ENCODE results near the gene HJV.

The HJV gene

DNA sequence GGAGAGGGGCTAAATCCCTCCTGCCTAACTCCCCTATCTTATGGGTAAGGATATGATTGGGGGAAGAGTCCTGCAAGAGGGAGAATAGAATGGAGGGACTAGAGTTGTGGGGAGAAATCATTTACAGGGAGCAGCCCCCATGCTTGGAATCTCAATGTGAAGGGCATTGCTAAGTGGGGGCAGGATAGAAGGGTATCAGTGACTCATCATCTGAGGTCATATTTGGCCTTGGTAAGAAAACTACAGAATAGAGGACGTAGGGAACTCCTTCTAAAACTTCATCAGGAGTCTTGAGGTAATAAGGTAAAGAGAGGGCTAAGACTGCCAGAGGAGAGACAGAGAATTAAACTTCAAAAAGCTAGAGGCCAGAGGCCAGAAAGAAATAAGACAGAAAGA lies 487 bp downstream of the HJV start:
- DNase-seq (ENCODE audit: low read depth, low spot score), result no peak

DNA sequence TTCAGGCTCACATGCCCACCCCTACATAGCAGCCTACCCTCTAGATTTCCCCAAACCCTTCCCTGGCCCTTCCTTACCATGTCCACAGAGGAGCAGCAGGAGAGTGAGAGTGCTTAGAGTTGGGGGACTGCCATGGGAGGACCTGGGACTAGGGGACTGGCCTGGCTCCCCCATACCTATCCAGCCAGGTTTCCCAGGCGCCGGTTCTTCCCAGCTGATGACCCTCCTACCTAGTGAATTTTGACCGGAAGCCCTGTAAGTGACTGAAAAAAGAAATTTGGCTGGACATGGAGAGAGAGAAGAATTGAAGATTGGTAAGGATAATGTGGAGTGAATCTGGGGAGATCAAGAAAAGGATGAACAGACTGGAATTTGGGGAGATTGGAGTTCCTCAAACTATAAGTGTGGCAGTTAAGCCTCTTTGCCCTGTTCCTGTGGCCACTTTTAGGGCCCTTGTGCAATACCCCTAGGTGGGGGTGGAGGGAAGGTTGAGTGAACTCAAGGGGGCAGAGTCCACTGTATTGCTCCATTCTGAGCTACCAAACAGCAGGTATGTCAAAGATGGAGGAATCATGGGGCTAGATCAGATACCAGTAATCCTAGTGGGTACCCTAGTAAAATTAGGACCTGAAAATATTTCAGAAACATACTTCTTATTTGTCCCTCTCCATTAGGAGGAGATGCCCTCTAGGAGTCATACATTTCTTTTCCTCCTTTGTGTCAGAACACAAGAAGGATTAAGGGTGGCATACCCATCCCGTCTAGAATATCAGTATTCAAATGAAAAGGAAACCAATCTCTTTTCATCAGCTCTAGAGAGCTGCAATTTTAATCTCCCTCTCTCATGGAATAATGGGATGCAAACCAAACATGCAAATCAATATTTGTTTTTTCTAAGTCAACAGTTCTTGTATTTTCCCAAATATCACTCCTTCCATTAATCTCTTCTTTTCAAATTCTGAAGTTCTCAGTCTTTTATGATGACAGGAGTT lies 1.2 kb downstream of the HJV start:
- DNase-seq (ENCODE audit: low read depth, low spot score), result no peak

DNA sequence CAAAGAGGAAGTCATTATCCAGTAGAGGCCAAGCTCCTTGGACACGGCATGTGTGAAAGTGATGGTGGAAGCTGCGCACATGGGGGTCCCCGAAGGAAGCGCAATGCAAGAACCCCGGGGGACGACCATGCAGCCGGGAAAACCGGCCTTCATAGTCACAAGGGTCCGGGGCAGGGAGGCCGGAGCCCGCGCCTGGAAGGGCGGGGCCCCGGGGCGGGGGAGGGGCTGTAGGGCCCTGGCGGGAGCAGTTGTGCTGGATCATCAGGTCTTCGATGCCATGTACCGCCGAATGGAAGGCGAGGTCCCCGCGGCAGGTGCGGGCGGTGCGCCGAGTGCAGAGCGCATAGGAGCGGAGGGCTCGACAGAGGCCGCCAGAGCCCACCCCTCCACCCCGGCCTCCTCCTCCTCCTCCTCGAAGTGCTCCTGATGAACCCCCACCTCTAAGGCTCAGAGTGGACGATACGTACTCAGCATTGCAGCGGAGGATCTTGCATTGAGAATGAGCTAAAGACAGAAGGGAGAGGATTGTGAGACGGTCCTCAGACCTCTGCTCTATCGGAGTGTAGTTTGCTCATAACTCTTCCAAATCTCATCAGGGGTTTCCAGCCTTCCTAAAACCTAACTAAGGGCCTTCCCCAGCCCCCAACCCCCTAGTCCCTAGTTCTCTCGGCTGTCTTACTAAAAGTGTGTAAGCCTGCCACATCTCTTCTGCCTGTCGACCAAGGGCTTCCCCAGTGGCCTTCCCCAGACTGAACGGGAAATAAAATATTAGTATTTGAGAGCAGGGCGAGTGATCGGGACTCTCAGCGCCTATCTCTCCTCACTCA lies 2.1 kb downstream of the HJV start:
- DNase-seq (ENCODE audit: low read depth, low spot score), result peak; percentile 51

DNA sequence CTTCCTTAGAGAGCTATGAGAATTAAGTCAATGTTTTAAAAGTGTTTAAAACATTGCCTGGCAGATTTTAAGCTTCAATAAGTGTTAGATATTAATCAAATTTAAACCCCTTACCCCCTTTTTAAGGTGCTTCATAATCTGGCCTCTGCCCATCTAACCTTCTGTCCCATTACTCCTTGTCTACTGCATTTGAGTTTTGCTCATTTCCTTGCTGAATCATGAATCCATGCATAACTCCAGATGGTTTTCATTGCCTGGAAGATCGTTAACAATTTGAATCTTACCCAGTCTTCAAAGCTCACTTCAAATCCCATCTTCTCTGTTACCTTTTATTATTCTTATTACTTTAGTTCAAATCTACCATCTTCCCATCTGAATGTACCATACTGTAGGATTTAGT lies 4.6 kb downstream of the HJV start:
- no peak for DNase-seq (ENCODE audit: low read depth, low spot score)

DNA sequence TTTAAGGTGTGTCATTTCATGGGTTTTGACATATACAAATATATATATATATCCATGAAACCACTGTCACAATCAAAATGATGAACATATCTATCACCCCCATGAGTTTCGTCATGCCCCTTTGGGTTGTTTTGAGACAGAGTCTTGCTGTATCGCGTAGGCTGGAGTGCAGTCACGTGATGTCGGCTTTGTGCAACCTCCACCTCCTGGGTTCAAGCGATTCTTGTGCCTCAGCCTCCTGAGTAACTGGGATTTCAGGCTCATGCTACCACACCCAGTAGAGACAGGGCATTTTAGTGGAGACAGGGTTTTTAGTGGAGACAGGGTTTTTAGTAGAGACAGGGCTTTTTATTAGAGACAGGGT lies 8.0 kb downstream of the HJV start:
- no peak for DNase-seq (ENCODE audit: low read depth, low spot score)

DNA sequence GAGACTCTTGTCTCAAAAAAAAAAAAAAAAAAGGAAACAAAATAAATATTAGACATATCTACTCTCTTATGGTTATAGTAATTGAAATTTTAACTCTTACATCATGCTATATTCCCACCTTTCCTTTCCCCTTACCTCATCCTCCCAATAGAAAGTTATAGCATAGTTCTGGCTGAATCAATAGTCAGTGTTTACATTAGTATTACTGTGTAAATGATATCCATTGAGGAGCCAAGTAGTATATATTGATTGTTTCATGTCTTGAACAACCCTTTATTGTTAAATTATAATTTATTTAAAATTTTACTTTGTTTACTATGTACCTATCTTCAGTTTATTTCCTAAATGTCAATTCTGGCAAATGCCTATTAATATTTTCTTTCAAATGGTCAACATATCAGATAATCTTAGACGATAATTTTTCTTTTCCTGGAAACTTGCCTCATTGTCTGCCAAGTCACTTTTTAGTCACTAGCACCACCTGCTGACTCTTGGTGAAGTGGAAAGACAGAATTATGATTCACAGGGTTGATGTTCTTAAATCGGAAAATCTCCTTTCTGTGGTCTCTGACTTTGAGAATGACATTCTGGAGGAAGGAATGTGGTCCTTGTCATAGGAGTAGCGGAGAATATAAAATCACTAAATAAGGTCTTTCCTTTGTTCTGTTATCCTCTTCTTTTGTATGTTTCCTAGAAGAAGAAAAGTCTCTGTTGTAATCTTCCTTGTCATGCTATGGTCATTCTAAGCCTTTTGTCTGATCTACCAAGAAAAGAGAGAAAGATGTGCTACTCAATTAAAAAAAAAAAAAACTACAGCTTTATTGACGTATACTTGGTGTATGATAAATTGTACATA lies 8.6 kb downstream of the HJV start:
- no peak for DNase-seq (ENCODE audit: low read depth, low spot score)

DNA sequence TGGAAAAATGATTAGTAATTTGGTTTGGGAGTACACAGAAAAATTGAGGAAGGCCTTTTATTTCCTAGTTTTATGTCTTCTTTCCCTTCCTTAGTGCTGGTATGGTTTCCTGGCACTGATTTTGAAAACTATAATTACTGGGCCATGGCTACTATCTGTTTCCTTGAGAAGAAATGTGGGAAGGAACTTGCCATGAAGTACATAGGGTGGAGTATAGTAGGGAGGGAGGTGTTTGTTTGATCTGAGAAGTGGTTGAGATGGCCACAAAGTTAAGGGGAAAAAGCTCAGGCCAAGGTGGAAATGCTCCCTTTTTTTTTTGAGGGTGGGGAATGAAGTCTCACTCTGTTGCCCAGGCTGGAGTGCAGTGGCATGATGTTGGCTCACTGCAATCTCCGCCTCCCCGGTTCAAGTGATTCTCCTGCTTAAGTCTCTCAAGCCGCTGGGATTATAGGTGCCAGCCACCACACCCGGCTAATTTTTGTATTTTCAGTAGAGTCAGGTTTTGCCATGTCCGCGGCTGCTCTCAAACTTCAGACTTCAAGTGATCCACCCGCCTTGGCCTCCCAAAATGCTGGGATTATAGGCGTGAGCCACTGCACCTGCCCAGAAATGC lies 11.3 kb downstream of the HJV start:
- no peak for DNase-seq (ENCODE audit: low read depth, low spot score)

DNA sequence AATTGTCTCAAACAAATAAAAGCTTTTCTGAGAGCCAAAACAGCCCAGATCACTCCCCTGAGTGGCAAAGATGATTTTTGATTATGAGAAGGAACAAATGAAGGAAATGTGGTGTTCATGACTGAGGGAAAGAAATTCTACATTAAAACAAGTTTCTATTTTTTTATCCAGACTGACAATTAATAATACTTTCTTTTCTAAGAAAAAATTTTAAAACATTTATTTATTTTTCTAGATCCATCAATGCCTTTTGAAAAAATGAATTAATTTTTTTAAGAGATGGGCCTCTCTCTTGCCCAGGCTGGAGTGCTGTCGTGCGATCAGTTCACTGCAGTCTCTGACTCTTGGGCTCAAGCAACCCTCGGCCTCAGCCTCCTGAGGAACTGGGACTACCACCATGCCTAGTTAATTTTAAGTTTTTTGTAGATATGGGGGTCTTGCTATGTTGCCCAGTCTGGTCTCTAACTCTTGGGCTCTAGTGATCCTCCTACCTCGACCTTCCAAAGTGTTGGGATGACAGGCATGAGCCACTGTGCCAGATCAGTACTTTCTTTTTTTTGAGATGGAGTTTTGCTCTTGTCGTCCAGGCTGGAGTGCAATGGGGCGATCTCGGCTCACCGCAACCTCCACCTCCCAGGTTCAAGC lies 13.9 kb downstream of the HJV start:
- DNase-seq (ENCODE audit: low read depth, low spot score), result no peak

DNA sequence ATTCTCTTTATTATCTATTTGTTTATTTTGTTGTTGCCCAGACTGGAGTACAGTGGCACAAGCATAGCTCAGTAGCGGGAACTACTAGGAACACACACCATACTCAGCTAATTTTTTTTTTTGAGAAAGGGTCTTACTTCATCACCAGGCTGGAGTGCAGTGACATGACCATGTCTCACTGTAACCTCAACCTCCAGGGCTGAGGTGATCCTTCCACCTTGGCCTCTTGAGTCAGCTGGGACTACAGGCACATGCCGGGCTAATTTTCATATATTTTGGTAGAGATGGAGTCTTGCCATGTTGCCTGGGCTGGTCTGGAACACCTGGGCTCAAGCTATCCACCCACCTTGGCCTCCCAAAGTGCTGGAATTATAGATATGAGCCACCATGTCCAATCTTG lies 19.8 kb downstream of the HJV start:
- DNase-seq (ENCODE audit: low read depth, low spot score), result no peak

DNA sequence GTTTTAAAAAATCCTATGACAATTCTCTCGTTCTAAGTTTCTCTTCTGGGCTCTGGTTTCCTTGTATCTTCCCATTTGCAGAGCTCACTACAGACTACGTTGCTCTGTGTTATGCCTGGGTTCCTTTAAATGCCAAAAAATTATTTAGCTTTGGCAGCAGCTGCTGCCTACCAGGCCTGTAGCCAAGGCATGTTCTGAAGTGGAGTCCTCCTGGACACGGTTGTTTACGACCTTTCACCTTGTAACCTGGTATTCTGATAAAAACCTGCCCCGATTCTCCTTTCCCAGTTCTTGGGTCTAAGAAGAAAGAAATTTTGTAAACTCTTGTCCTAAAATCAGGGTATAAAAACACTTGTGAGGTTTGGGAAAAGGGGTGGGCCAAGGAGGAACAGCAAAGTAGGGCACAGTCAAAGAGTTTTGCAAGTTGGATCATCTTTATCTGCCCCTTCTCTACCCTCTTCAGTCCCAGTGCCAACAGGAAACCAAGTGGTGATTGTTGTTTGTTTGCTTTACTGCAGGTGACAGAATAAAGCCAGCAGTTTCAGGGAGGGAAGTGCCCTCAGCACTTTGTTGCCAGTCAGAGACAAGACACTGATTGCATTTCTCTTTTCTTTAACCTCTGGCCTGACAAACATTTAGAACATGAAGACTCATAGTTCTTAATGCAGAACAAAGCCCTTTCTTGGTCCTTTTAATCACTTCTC lies 22.1 kb downstream of the HJV start:
- no peak for DNase-seq (ENCODE audit: low read depth, low spot score)

DNA sequence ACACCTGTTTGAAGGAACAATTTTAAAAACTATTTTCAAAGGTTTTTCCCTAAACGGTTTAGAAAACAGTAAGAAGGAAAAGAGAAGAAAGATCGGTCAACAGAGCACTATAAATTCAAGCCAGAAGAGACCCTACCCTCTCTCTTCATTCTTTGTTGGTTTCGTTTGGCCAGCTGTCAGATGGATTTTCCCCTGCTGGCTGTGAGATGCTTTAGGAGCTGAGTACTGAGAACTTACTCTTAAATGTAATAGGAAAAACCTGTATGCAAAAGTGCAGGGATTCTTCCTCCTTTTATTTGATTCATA lies 23.9 kb downstream of the HJV start:
- no peak for DNase-seq (ENCODE audit: low read depth, low spot score)

DNA sequence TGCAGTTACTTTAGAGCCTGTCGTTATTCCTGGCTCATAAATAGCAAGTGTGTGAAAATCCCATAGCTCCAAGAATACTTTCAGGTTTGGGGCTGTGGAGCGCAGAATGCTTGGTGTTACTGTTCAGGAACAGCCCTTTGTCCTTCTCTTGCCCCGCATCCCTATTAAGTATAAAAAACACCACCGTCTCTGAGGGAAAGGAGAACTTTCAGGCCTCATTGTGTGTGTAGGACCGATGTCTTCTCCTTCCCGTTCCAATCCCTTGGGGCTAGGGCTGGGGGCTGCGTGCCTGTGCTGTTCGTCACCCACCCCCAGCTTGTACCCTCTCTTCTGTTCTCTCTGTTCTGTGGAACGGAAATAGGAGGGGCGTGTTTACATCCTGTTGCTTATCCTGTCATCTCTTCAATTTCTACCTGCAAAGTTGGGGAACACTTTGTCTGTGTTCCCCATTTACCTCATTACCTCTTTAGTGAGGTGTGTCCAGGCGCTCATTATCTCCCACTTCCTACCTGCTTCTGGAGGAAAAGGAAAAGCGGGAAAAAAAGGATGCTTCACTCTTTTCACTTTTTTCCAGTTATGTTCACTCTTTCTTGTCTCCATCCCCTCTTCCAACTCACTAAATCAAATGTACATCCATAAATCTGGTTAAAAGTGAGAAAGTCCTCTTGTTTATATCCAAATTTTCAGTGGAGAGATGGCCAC lies 24.4 kb downstream of the HJV start:
- peak; percentile 75 for DNase-seq (ENCODE audit: low read depth, low spot score)

DNA sequence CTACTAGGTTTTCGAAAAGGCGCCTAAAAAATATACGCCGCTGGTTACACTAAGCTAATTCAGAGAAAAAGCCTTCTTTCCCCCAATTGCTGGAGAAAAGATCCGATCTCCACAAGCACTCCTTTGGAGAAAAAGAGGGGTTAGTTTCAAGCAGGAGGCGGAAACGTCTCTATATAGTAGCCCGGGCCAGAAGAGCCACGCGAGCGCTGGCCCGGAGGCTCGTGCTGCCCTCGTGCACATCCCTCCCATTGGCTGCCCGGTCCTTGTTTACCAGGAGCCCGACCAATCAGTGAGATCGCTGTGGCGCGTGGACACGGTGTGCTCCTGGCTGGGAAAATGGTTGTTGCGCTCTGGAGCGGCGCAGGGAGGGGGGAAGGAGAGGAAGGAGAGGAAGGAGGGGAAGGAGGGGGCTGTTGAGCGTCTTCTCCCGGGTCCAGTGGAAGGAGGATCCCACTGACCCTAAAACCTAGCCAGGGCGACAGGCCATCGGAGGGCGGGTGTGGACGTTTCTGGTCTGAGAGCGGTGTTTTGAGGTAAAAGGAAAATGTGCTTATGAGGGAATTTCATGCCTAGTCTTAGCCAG lies 25.0 kb downstream of the HJV start, which contains the start of gene TXNIP:
Gene TXNIP (minus strand): TSS at position 147 of the 583 bp plus-strand sequence. CDS start 313 bp downstream, outside the sequence.
- DNase-seq (ENCODE audit: low read depth, low spot score), result peak; percentile 99

DNA sequence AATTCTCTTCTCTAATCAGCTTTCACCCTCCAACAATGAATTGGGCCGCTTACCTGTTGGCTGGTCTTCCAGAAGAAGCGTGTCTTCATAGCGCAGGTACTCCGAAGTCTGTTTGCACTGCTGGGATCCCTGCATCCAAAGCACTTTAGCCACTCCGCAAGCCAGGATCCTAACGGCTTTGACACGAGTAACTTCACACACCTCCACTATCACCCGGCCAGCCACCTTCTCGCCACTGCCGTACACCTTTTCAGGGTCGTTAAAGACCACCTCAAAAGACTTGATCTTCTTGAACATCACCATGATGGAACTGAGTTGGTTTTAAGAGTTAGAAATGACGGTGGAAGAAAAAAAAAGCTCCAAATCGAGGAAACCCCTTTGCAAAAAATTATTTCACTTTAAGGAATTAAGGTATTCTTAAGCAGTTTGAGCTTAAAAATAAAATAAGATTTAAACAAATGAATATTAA lies 25.5 kb downstream of the HJV start:
- peak; percentile 41 for DNase-seq (ENCODE audit: low read depth, low spot score)

DNA sequence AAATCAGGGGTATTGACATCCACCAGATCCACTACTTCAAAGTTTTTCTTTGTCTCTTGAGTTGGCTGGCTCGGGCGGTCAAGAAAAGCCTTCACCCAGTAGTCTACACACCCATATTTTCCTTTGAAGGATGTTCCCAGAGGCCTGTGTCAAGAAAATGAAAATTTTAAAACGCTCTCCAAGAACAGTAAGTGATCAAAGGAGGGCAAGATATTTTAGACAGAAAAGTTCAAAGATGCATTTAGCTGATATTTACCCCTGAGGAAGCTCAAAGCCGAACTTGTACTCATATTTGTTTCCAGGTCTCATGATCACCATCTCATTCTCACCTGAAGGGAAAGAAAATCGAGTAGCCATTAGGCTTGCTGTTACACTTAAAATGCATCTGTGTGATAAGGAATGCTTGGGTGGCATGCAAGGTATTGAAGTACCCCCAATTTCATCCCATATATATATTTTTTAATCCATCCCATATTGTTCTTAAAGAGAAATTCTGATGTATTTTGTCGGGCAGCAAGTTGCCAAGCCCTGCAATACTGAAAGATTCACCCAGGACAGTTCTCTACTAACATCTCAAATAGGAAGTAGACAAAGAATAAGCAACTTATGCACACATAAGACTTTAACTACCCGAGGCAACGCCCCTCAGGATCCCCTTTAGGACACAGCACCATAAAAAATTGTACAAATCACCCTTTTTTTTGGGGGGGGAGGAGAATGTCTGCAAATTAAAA lies 26.2 kb downstream of the HJV start:
- no peak for DNase-seq (ENCODE audit: low read depth, low spot score)

DNA sequence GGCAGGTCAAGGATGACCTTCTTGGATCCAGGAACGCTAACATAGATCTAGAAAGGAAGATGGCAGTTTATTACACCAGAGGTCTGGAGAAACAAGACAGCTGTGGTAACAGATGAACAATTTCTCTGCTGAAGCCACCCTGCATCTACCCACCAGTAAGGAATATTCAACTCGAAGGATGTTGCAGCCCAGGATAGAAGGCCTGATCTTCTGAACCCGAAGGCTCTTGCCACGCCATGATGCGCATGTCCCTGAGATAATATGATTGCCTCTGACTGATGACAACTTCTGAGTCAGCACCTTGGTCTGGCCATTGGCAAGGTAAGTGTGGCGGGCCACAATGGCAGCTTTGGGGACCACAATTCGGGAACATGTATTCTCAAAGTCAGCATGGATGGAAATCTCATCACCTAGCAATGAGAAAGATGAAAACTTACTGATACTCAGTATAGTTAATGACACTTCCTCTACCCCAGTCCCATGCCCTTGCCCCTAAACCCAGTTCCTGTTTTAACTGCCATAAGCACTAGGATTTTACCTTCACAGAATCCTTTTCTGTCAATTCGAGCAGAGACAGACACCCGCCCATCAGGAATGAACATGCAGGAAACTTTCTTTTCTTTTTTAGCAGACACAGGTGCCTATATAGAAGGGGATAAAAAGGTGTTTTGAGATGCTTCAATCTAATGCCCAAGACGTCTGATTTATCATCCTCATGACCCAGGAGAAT lies 27.0 kb downstream of the HJV start:
- DNase-seq (ENCODE audit: low read depth, low spot score), result no peak

DNA sequence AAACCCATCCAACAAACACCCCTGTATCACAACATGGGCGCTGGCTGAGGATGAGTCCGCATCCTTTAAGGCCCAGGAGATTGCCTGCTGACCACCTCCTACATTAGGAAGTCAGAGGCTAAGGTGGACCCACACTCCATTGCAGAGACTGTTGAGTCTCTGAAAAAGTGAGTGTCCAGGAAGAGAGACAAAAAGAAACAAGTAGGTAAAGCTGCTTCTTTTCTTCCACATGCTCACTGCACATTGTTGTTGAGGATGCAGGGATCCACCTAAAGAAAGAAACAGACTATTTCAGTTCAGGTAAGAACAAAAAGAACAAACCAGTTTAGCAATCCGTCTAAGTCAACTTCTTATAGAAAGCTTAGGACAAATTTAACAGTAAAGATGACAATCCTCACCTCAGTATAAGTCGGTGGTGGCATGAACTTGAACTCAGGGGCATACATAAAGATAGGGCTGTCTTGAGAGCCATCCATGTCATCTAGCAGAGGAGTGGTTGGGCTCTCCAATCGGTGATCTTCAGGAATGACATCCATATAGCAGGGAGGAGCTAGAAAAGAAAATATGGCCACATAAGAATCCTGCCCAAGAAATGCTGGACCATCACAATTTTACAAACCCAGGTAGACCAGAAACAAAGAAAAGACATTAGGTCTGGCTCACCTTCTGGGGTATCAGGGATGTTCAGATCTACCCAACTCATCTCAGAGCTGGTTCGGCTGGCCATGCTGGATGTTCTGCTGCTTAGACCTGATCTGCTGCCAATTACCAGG lies 27.7 kb downstream of the HJV start:
- DNase-seq (ENCODE audit: low read depth, low spot score), result no peak

All from ELF-1 (cell line).